ENCODE data around the gene LYRM9.
"Not testable (repeated sequence)": the region's sequence is repeated elsewhere in the genome, so short reads cannot be mapped to it uniquely, and the experiment has no call there.

DNA sequence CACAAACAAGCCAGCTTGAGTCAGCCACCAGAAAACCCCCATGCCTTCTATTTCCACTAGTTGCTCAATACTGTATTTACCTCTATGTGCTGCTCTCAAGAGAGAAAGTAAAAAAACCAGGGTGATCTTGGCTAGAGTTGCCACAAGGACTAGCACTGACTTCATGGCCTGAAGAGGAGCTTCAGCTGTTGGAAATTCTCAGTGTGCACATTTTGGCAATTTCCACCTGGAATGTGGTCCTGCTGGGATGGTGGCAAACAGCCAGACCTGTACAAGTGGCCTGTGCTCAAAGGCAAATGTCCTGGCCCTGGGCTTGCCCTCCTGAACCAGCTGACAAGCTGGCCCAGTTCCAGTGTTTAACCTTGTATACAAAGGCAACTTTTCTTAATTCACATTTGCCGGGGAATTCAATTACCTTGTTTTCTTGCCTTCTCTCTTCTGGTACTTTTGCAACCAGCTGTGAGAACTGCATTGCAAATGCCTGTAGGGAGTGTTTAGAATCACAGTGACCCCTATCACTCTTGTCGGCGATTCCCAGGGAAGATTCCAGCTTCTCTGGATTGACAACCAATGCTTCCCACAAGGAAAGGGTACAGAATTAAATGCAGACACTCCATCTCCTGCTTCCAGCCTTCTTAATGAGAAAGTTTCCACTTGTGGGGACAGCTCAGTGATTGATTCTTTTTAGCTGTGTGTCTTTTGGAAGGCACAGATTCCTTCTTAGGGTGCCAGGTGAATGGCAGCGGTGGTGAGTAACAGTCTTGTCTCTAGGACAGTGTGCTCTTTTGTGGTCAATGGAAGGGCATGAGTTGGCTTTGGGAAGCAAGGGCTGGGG, 53.4 kb downstream of the LYRM9 start:
- TF ChIP-seq, protein P1, sequence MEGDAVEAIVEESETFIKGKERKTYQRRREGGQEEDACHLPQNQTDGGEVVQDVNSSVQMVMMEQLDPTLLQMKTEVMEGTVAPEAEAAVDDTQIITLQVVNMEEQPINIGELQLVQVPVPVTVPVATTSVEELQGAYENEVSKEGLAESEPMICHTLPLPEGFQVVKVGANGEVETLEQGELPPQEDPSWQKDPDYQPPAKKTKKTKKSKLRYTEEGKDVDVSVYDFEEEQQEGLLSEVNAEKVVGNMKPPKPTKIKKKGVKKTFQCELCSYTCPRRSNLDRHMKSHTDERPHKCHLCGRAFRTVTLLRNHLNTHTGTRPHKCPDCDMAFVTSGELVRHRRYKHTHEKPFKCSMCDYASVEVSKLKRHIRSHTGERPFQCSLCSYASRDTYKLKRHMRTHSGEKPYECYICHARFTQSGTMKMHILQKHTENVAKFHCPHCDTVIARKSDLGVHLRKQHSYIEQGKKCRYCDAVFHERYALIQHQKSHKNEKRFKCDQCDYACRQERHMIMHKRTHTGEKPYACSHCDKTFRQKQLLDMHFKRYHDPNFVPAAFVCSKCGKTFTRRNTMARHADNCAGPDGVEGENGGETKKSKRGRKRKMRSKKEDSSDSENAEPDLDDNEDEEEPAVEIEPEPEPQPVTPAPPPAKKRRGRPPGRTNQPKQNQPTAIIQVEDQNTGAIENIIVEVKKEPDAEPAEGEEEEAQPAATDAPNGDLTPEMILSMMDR (IDR thresholded peaks at IDR 0.05): not testable (repeated sequence)
- TF ChIP-seq CHD2 (IDR thresholded peaks at IDR 0.05; ENCODE audit: low read length, partially characterized antibody); MYC (IDR thresholded peaks at IDR 0.05; ENCODE audit: borderline replicate concordance, low read length): not testable (repeated sequence)
- TF ChIP-seq, protein P2, sequence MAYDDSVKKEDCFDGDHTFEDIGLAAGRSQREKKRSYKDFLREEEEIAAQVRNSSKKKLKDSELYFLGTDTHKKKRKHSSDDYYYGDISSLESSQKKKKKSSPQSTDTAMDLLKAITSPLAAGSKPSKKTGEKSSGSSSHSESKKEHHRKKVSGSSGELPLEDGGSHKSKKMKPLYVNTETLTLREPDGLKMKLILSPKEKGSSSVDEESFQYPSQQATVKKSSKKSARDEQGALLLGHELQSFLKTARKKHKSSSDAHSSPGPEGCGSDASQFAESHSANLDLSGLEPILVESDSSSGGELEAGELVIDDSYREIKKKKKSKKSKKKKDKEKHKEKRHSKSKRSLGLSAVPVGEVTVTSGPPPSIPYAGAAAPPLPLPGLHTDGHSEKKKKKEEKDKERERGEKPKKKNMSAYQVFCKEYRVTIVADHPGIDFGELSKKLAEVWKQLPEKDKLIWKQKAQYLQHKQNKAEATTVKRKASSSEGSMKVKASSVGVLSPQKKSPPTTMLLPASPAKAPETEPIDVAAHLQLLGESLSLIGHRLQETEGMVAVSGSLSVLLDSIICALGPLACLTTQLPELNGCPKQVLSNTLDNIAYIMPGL (CRISPR knock-in tag; IDR thresholded peaks at IDR 0.05; ENCODE audit: borderline replicate concordance): not testable (repeated sequence)
